NCI-H1694 (cell line): Measurements from ENCODE around the gene FOXN3.
"Not testable (repeated sequence)": the region's sequence is repeated elsewhere in the genome, so short reads cannot be mapped to it uniquely, and the experiment has no call there.

Source experiments
- DNase-seq: peaks from one replicate; lab custom pipeline; 2025; lab: John Stamatoyannopoulos, UW

FOXN3 gene

GRCh38 chr14:89228921-89229639, 188.0 kb downstream of the FOXN3 start:
- no peak for DNase-seq

- DNase-seq = no peak
Observed at GRCh38 chr14:89227496-89227836, 189.6 kb downstream of the FOXN3 start.

DNA sequence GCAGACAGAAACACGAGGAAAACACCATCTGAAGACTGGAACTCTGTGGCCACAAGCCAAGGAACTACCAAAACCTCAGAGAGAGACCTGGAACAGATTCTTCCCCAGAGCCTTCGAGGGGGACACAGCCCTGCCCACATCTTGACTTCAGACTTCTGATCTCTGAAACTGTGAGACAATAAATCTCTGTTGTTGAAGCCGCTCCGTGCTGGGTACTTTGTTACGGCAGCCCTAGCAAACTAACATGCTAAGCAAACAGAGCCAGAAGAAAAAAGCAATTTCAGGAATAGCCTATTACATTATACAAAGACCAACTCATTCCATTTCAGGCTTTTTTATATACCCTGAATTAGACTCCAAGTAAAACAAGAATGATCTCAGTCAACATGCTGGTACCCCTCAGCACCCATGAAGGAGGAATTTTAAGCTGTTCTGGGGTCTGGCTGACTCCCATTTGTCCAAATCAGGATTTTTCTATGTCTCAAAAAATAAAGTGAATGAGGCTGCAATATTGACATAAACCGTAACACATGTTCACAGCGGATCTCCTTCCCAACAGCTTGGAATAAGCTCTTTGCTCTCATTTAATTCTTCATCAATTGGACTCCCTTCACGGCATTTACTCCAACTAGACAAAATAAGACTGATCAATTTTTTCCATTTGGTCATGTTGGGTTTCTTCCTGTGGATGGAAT, 190.1 kb downstream of the FOXN3 start:
- DNase-seq = no peak

- DNase-seq = no peak
Observed at GRCh38 chr14:89225607-89226006, 191.4 kb downstream of the FOXN3 start.

DNA sequence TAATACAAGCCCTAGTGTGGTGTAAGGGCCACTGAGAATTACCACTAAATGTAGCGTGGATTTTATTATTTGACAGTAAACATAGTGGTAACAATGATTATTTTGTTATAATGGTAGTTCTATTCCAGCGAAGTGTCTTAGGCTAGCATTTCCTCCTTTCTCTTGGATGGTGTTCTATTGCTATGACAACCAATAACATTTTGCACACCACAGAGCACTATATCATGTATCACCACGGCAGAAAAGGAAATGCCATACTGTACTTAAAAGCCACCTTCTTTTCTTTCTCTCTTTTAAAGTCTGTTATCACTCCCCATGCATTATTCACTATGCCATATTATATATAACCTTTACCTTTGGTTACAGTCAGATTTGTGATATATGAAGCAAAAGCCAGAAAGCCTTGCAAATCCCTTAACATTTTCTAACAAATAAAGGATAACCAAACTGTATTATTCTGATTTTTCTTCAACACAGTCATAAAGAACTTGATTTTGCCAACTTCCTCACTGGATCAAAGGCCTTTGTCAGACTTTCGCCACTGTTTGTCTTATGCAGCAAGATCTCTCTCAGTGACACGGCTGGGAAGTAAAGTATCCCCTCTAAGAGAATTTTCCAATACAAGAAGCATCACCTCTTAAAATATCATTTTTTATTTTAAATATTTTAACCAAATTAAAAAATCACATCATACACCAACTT, 195.8 kb downstream of the FOXN3 start:
- DNase-seq = no peak

DNA sequence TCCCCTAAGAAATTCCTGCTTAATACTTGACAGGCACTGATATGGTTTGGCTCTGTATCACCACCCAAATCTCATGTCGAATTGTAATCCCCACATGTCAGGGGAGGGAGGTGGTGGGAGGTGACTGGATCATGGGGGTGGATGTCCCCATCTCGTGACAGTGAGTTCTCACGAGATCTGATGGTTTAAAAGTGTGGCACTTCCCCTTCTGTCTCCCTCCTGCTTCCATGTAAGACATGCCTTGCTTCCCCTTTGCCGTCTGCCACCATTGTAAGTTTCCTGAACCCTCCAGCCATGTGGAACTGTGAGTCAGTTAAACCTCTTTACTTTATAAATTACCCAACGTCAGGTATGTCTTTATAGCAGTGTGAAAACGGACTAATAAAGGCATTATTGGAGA, 198.0 kb downstream of the FOXN3 start:
- no peak for DNase-seq

GRCh38 chr14:89217891-89218290, 199.1 kb downstream of the FOXN3 start:
- no peak for DNase-seq

DNA sequence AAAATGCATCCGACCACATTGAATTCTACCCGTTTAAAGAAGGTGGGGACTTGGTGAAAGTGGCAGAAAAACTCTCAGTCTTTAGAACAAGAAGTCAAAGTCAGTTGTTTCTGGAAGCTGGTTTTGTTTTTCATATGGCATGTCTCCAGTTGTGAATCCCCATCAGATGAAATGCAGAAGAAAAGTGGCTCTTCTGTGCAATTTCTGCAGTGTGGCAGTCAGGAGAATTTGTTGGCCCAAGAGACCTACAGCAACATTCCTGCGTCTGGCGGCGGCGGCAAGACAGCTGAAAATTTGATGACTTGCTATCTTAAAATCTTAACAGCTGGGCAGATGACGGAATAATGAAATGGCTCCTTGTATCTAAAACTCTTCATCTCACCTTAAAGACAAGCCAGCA, 201.5 kb downstream of the FOXN3 start:
- DNase-seq = no peak

- no peak for DNase-seq
Observed at GRCh38 chr14:89215114-89215513, 201.9 kb downstream of the FOXN3 start.

DNA sequence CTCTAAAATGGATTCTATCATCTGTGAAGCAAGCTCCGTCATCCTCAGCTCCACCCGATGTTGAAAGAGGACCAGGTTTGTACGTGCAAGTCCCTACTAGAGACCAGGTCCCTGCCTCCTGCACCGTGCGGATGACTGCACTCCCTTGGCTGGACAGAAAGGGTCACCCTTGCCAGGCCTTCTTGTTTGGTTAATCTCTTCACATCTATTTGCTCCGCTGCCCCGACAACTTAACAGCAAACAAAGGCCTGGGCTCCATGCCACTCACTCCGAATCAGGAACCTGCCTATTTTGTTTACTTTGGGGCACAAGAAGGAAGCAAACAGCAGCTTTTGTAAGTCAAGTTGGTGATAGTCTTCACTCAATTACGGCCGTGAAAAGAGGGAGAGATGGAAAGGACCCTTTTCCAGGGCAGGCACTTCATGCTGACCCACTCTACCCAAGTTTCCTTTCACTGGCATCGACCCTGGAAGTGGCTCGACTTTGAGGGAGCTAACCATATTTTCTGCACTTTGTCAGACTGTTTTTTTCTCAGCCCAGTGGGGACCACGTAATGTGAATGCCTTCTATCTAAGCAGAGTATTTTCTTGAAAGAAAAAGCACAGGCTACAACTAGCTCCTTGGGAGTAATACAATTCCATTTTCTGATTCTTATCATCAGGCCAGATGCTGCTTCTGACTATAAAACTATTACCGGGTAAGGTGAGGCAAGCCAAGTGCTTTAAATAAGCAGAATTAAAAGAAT, 202.6 kb downstream of the FOXN3 start:
- DNase-seq = no peak

- no peak for DNase-seq
Observed at GRCh38 chr14:89212386-89213235, 204.4 kb downstream of the FOXN3 start.

DNA sequence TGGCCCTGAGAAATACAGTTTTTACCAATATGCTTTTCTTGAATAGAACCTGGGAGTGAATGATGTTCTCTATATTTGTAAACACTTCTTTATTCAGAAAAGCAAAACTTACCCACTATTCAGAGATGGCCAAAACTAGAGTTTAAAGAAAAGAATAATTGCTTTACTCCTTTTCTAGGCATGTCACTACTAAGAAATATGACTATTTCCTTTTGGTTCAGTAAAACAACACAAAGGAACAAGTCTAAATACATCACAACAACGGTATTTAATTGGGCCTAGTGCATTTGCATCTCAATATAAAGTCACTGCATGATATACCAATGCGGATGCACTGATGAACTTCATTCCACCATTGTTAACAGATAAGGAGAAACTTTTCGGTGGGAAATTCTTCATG, 207.5 kb downstream of the FOXN3 start:
- no peak for DNase-seq

GRCh38 chr14:89207925-89208328, 209.1 kb downstream of the FOXN3 start:
- DNase-seq = no peak

DNA sequence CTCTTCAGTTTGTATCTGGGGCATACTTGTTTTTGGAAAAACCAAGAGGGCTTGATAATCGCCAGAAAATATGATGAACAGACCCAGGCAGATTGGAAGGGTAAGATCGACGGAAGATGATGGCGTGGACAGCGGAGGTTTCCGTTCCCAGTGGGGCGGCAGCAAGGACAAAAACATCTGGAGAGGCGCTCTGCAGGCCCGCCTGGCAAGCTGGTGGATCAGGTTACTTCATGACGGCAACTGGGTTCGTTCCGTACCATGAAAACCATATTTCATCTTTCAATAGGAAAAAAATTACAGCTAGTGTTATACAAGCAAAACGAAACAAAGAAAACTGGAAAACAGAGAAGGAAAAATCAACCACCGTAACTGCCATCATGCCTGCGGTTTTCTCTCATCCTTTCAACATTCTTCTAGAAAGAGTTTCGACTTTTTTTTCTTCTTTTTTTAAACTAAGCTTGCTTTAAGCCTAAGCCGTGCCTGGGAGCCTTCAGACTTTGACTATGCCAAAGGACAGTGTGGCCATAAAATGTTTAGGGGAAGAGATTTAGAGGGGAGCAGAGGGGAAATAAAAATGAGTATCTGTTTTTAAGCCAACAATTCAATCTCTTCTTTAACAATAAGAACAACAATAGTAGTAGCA, 210.5 kb downstream of the FOXN3 start:
- DNase-seq = no peak

GRCh38 chr14:89205137-89205740, 211.8 kb downstream of the FOXN3 start:
- DNase-seq = no peak

- DNase-seq = no peak
Observed at GRCh38 chr14:89202413-89203190, 214.4 kb downstream of the FOXN3 start.

DNA sequence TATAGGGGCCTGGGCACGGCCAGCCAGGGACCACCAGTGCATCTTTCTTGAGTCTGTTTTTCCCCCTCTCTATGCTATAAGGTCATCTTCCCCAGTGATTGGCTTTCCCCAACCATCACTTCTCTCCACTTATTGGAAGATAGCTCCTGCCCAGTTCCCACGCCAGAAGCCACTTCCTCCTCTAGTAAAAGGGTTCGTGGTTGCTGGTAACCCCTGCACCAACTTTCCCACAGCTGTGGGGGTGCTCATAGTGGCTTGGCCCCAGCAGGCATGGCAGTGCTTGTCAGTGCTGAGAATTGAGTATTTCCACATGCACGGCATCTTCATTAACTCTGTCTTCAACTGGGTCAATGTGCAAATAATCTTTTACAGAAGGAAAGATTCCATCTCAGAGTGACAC, 215.4 kb downstream of the FOXN3 start:
- DNase-seq = no peak

GRCh38 chr14:89199357-89199756, 217.7 kb downstream of the FOXN3 start:
- DNase-seq = not testable (repeated sequence)

- DNase-seq = no peak
Observed at GRCh38 chr14:89198544-89199329, 218.3 kb downstream of the FOXN3 start.
